ENCODE measurements around the gene EMP3.

Gene EMP3

GRCh38 chr19:48344892-48345291 is 19.5 kb downstream of the EMP3 start:
- TF ChIP-seq CTCF (conservative IDR thresholded peaks at IDR 0.05; ENCODE audit: low read length) (no peak), EZH2phosphoT487 (IDR thresholded peaks at IDR 0.05; ENCODE audit: borderline replicate concordance) (no peak)
- Histone ChIP-seq H2AFZ (ENCODE audit: low read length) (no peak overlapping the region), H3K36me3 (ENCODE audit: insufficient read depth, low read length) (peaks cover 12% of the 10 kb centered on the region; the same call in 1 of the 2 replicates), H3K4me1 (ENCODE audit: insufficient read depth, low read length, poor library complexity, severe bottlenecking) (no peaks in the 10 kb centered on the region), H3K9ac (ENCODE audit: low read depth, low read length, poor library complexity, severe bottlenecking) (no peak overlapping the region), H3F3A (ENCODE audit: low read depth) (no peaks in the 10 kb centered on the region), H4K20me1 (ENCODE audit: insufficient read depth, low read length, poor library complexity, severe bottlenecking) (no peaks in the 10 kb centered on the region), H3K9me2 (replicated peaks; ENCODE audit: low read depth, low read length) (no peaks in the 10 kb centered on the region), H3K4me3 (ENCODE audit: low read length, poor library complexity, severe bottlenecking) (no peak overlapping the region), H3K79me2 (ENCODE audit: insufficient read depth, low read length) (no peaks in the 10 kb centered on the region), H3K4me2 (ENCODE audit: low read depth, low read length, poor library complexity, severe bottlenecking) (no peak overlapping the region), H3K27me3 (ENCODE audit: insufficient read depth, low read length, poor library complexity, severe bottlenecking) (no peaks in the 10 kb centered on the region), H3K9me3 (ENCODE audit: insufficient read depth, low read depth, low read length) (no peaks in the 10 kb centered on the region)

DNA sequence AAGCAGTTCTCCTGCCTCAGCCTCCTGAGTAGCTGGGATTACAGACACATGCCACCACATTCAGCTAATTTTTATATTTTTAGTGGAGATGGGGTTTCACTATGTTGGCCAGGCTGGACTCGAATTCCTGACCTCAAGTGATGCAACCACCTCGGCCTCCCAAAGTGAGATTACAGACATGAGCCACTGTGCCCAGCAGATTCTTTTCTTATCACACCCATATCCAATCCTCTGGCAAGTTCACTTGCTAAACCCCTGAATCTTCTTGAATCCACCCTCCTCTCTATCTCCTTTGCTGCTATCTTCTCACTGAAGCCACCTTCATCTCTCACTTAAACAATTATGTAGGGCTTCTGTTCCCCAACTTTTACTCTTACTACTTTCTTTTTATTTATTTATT is 20.8 kb downstream of the EMP3 start:
- Histone ChIP-seq H3K9ac (ENCODE audit: low read depth, low read length, poor library complexity, severe bottlenecking) (no peak overlapping the region), H3K4me3 (ENCODE audit: low read length, poor library complexity, severe bottlenecking) (no peak overlapping the region), H3K4me1 (ENCODE audit: insufficient read depth, low read length, poor library complexity, severe bottlenecking) (no peaks in the 10 kb centered on the region), H3F3A (ENCODE audit: low read depth) (no peaks in the 10 kb centered on the region), H3K9me2 (replicated peaks; ENCODE audit: low read depth, low read length) (no peaks in the 10 kb centered on the region), H3K27me3 (ENCODE audit: insufficient read depth, low read length, poor library complexity, severe bottlenecking) (no peaks in the 10 kb centered on the region), H3K4me2 (ENCODE audit: low read depth, low read length, poor library complexity, severe bottlenecking) (no peak overlapping the region), H3K79me2 (ENCODE audit: insufficient read depth, low read length) (no peaks in the 10 kb centered on the region), H2AFZ (ENCODE audit: low read length) (no peak overlapping the region), H3K9me3 (ENCODE audit: insufficient read depth, low read depth, low read length) (no peaks in the 10 kb centered on the region), H3K36me3 (ENCODE audit: insufficient read depth, low read length) (peaks cover 12% of the 10 kb centered on the region; the same call in 1 of the 2 replicates), H4K20me1 (ENCODE audit: insufficient read depth, low read length, poor library complexity, severe bottlenecking) (no peaks in the 10 kb centered on the region)
- TF ChIP-seq EZH2phosphoT487 (IDR thresholded peaks at IDR 0.05; ENCODE audit: borderline replicate concordance) = no peak
- TF ChIP-seq CTCF (conservative IDR thresholded peaks at IDR 0.05; ENCODE audit: low read length) = no peak

DNA sequence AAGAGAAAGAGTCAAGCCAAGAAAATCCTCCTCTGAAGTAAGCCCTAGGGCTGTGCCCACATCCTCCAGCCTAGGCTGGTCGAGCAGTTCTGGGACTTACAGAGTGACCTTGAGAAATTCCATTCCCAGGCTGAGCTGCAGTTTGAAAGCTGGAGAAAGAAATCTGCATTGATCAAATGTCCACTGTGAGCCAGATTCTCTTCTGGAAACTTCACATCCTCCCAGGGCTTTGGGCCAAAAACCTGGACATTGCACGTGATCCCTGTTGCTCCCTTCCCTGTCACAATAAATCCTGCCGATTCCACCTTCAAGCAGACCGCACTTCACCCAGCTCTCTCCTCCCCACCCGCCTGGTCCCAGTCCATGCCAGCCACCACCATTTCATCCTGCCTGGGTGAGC is 22.7 kb downstream of the EMP3 start:
- H3K9me3 ChIP-seq (ENCODE audit: insufficient read depth, low read depth, low read length) = no peaks in the 10 kb centered on the region
- H2AFZ ChIP-seq (ENCODE audit: low read length) = no peak overlapping the region
- H3K4me2 ChIP-seq (ENCODE audit: low read depth, low read length, poor library complexity, severe bottlenecking) = no peak overlapping the region
- H3K4me3 ChIP-seq (ENCODE audit: low read length, poor library complexity, severe bottlenecking) = no peak overlapping the region
- H3K36me3 ChIP-seq (ENCODE audit: insufficient read depth, low read length) = peaks cover 3% of the 10 kb centered on the region; the same call in 1 of the 2 replicates
- H3F3A ChIP-seq (ENCODE audit: low read depth) = no peaks in the 10 kb centered on the region
- H3K4me1 ChIP-seq (ENCODE audit: insufficient read depth, low read length, poor library complexity, severe bottlenecking) = no peaks in the 10 kb centered on the region
- no peaks in the 10 kb centered on the region for H4K20me1 ChIP-seq (ENCODE audit: insufficient read depth, low read length, poor library complexity, severe bottlenecking)
- H3K9ac ChIP-seq (ENCODE audit: low read depth, low read length, poor library complexity, severe bottlenecking) = no peak overlapping the region
- no peaks in the 10 kb centered on the region for H3K9me2 ChIP-seq (replicated peaks; ENCODE audit: low read depth, low read length)
- TF ChIP-seq CTCF (conservative IDR thresholded peaks at IDR 0.05; ENCODE audit: low read length) (no peak), EZH2phosphoT487 (IDR thresholded peaks at IDR 0.05; ENCODE audit: borderline replicate concordance) (no peak)
- no peaks in the 10 kb centered on the region for H3K79me2 ChIP-seq (ENCODE audit: insufficient read depth, low read length)
- no peaks in the 10 kb centered on the region for H3K27me3 ChIP-seq (ENCODE audit: insufficient read depth, low read length, poor library complexity, severe bottlenecking)
